ENCODE data around the gene GPN2. TPM values are rescaled to one million over a fixed set of nuclear protein-coding genes. Genes with fewer than 3 reads are reported as not detected.

GPN2 gene
- total and polyA plus RNA-seq, 2 donors (not counting 1 experiment from before 2014, with no cell fraction given) = 12.2 to 21.5 TPM

DNA sequence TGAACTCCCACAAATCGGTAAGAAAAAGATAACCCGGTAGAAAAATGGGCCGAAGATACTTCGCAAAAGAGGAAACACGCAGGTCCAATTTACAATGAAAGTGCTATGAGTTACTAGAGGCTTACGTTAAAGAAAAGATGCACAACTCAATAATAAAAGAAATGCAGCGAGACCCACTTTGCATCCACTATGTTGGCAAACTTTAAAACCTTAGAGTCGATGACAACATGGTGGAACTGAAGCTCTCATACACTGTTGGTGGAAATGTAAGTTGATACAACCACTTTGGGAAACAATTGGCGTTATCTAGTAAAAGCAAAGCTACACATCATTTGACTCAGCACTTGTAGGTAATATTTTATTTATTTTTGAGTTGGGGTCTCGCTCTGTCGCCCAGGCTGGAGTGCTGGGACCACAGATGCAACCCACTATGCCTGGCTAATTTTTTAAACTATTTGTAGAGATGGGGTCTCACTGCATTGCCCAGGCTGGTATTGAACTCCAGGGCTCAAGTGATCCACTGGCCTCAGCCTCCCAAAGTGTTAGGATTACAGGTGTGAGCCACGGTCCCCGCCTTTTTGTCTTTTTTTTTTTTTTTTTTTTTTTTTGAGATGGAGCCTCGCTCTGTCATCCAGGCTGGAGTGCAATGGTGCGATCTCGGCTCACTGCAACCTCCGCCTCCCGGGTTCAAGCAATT, 10.9 kb upstream of the GPN2 start:
- Histone ChIP-seq H3K4me3 (replicated peaks in 1 of 4; ENCODE audit: control extremely low read depth in 1 of 4, insufficient read depth in 1 of 4, low read depth in 3 of 4, low read length in 4 of 4) (peak overlapping the region; percentile 89 to 99 (median 94)), H2AFZ (ENCODE audit: low read length) (peak overlapping the region; percentile 77), H3K27ac (ENCODE audit: insufficient read depth, low read length) (peak overlapping the region; percentile 84), H3K9ac (ENCODE audit: insufficient read depth, low read length) (peak overlapping the region; percentile 88), H3K4me2 (ENCODE audit: extremely low read depth, insufficient read depth, low read length) (peak overlapping the region; percentile 60), H3K27me3 (ENCODE audit: control insufficient read depth, insufficient read depth, low read length) (no peaks in the 10 kb centered on the region), H4K20me1 (ENCODE audit: control insufficient read depth, extremely low read depth, insufficient read depth, low read length) (no peaks in the 10 kb centered on the region), H3K4me1 (ENCODE audit: control insufficient read depth, extremely low read depth, insufficient read depth, low read length) (peaks cover 6% of the 10 kb centered on the region), H3K9me3 (ENCODE audit: control insufficient read depth, insufficient read depth, low read depth, low read length) (no peaks in the 10 kb centered on the region), H3K79me2 (ENCODE audit: control insufficient read depth, insufficient read depth, low read length) (peaks cover 20% of the 10 kb centered on the region), H3K36me3 (ENCODE audit: control insufficient read depth, insufficient read depth, low read length) (peaks cover 2% of the 10 kb centered on the region)
- DNase-seq (ENCODE audit: low read depth in 2 of 2) = no peak
- TF ChIP-seq, protein P1, sequence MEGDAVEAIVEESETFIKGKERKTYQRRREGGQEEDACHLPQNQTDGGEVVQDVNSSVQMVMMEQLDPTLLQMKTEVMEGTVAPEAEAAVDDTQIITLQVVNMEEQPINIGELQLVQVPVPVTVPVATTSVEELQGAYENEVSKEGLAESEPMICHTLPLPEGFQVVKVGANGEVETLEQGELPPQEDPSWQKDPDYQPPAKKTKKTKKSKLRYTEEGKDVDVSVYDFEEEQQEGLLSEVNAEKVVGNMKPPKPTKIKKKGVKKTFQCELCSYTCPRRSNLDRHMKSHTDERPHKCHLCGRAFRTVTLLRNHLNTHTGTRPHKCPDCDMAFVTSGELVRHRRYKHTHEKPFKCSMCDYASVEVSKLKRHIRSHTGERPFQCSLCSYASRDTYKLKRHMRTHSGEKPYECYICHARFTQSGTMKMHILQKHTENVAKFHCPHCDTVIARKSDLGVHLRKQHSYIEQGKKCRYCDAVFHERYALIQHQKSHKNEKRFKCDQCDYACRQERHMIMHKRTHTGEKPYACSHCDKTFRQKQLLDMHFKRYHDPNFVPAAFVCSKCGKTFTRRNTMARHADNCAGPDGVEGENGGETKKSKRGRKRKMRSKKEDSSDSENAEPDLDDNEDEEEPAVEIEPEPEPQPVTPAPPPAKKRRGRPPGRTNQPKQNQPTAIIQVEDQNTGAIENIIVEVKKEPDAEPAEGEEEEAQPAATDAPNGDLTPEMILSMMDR (conservative IDR thresholded peaks at IDR 0.05 in 1 of 2, IDR thresholded peaks at IDR 0.05 in 1 of 2; ENCODE audit: low read depth in 1 of 2, low read length in 2 of 2) = no peak
- TF ChIP-seq EZH2 (IDR thresholded peaks at IDR 0.05; ENCODE audit: low read length, missing control alignments) = no peak

DNA sequence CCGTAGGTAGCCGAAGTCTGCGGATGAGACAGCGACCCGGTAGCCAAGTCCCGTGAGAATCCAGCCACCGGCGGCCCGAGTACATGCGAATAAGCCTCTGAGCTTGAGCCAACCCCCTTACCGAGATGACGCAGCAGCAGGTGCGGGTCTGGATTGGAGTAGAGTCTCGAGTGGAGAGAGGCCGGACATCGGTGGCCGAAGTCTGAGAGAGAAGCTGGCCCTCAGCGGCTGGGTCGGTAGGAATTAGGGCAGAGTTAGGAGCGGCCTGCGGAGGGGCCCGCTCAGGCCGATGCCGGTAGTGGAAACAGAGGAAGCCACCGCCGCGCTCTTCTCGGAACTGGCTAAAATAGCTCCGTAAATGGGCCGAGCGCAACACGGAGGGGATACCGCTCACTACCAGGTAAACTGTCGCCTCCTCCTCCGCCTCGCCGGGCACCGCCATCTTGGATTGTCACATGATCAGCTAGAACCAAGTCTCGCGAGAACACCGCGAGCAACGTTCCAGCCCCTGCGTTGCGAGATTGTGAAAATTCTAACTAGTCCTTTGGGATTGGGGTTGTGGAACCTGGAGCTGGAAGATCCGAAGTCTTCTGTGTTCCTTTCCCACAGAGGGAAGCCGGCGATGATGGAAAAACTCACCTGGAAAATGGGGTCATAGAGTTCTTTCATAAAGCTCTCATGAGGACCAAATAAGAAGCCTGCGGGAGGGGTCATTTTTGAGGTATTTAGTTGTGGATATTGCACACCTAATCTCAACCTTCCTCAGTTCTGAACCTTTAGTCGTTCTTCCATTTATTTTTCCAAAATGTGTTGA, 10.1 kb upstream of the GPN2 start, which contains the start of gene GPATCH3:
GPATCH3 (minus strand) TSS at position 467 of the 814 bp plus-strand sequence; CDS start at position 442, 25 bp downstream.
- H3K27ac ChIP-seq (ENCODE audit: insufficient read depth, low read length) = peak within 1 kb of the TSS; percentile 84
- peak; percentile 82 to 95 for DNase-seq (ENCODE audit: low read depth in 2 of 2)
- peaks cover 6% of the 10 kb centered on the region for H3K4me1 ChIP-seq (ENCODE audit: control insufficient read depth, extremely low read depth, insufficient read depth, low read length)
- peaks cover 2% of the 10 kb centered on the region for H3K36me3 ChIP-seq (ENCODE audit: control insufficient read depth, insufficient read depth, low read length)
- H2AFZ ChIP-seq (ENCODE audit: low read length) = peak within 1 kb of the TSS; percentile 77
- TF ChIP-seq, protein P1 (conservative IDR thresholded peaks at IDR 0.05 in 1 of 2, IDR thresholded peaks at IDR 0.05 in 1 of 2; ENCODE audit: low read depth in 1 of 2, low read length in 2 of 2) = no peak
- no peak for TF ChIP-seq EZH2 (IDR thresholded peaks at IDR 0.05; ENCODE audit: low read length, missing control alignments)
- H3K9me3 ChIP-seq (ENCODE audit: control insufficient read depth, insufficient read depth, low read depth, low read length) = no peaks in the 10 kb centered on the region
- H3K9ac ChIP-seq (ENCODE audit: insufficient read depth, low read length) = peak within 1 kb of the TSS; percentile 88
- H3K4me2 ChIP-seq (ENCODE audit: extremely low read depth, insufficient read depth, low read length) = peak within 1 kb of the TSS; percentile 83
- no peaks in the 10 kb centered on the region for H4K20me1 ChIP-seq (ENCODE audit: control insufficient read depth, extremely low read depth, insufficient read depth, low read length)
- H3K4me3 ChIP-seq (replicated peaks in 1 of 4; ENCODE audit: control extremely low read depth in 1 of 4, insufficient read depth in 1 of 4, low read depth in 3 of 4, low read length in 4 of 4) = peak within 1 kb of the TSS; percentile 89 to 99 (median 94)
- H3K27me3 ChIP-seq (ENCODE audit: control insufficient read depth, insufficient read depth, low read length) = no peaks in the 10 kb centered on the region
- peaks cover 20% of the 10 kb centered on the region for H3K79me2 ChIP-seq (ENCODE audit: control insufficient read depth, insufficient read depth, low read length)

DNA sequence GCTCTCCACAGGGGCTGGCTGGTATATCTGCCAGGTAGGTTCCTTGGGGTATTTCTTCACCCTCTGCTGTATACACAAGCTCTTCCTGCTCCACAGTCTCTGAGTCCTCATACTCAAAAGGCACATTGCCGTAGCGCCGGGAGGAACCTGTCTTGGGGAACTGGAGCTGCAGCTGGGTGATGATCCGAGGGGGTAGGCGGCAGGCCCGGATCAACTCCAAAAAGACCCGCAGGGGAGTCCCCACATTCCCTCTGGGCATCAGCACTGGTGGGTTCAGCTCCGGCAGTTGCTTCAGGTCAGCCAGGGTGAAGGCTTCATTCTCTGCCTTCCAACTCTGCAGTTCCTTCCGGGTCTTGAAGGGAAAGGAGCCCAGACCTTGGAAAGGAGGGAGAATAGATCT, 7.3 kb upstream of the GPN2 start:
- peaks cover 20% of the 10 kb centered on the region for H3K79me2 ChIP-seq (ENCODE audit: control insufficient read depth, insufficient read depth, low read length)
- no peak overlapping the region for H2AFZ ChIP-seq (ENCODE audit: low read length)
- TF ChIP-seq, protein P1 (conservative IDR thresholded peaks at IDR 0.05 in 1 of 2, IDR thresholded peaks at IDR 0.05 in 1 of 2; ENCODE audit: low read depth in 1 of 2, low read length in 2 of 2) = no peak
- TF ChIP-seq EZH2 (IDR thresholded peaks at IDR 0.05; ENCODE audit: low read length, missing control alignments) = no peak
- H4K20me1 ChIP-seq (ENCODE audit: control insufficient read depth, extremely low read depth, insufficient read depth, low read length) = no peaks in the 10 kb centered on the region
- no peaks in the 10 kb centered on the region for H3K27me3 ChIP-seq (ENCODE audit: control insufficient read depth, insufficient read depth, low read length)
- peaks cover 10% of the 10 kb centered on the region for H3K36me3 ChIP-seq (ENCODE audit: control insufficient read depth, insufficient read depth, low read length)
- DNase-seq (ENCODE audit: low read depth in 2 of 2) = no peak
- H3K27ac ChIP-seq (ENCODE audit: insufficient read depth, low read length) = no peak overlapping the region
- no peak overlapping the region for H3K4me2 ChIP-seq (ENCODE audit: extremely low read depth, insufficient read depth, low read length)
- H3K9me3 ChIP-seq (ENCODE audit: control insufficient read depth, insufficient read depth, low read depth, low read length) = no peaks in the 10 kb centered on the region
- H3K9ac ChIP-seq (ENCODE audit: insufficient read depth, low read length) = no peak overlapping the region
- no peak overlapping the region for H3K4me3 ChIP-seq (replicated peaks in 1 of 4; ENCODE audit: control extremely low read depth in 1 of 4, insufficient read depth in 1 of 4, low read depth in 3 of 4, low read length in 4 of 4)
- H3K4me1 ChIP-seq (ENCODE audit: control insufficient read depth, extremely low read depth, insufficient read depth, low read length) = peaks cover 6% of the 10 kb centered on the region

Data from fibroblast of lung (primary cell).